Measurements from ENCODE around the gene EVA1A.
A peak's percentile ranks its signal among the peaks of the same experiment; 100 is the strongest.
"Not testable (repeated sequence)": the region's sequence is repeated elsewhere in the genome, so short reads cannot be mapped to it uniquely, and the experiment has no call there.

The EVA1A gene

DNA sequence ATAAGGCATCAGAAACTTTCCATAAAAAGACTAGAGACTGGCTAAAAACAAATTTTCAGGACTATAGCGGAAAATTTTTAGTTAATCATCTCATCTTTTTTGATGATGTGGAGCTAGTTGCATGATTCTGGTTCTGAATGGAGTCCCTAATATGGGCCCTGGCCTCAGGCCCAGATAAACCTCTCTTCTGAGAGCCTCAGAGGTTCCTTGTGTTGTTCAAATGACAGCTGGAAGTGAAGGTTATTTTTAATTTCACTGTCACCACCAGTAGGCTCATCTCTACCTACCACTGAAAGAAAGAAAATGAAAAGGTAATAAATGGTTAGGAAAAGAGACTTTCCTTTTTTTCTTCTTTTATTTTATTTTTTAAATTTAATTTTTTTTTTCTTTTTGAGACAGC is 75.9 kb downstream of the EVA1A start:
- no peak for DNase-seq (ENCODE audit: low read depth, low spot score)

DNA sequence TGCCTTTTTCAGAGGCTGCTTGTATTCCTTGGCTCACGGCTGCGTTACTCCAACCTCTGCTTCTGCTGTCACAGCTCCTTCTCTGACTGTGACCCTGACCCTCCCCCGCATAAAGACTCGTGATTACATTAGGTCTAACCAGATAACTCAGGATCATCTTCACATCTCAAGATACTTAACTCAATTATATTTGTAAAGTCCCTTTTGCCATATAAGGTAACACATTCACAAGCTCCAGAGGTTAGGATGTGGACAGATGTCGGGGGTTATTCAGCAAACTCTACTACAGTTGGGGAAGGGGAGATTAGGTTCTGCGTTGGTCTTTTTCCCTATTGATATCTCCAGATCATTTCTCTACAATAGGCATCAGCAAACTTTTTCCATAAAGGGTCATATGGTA is 76.9 kb downstream of the EVA1A start:
- no peak for DNase-seq (ENCODE audit: low read depth, low spot score)

DNA sequence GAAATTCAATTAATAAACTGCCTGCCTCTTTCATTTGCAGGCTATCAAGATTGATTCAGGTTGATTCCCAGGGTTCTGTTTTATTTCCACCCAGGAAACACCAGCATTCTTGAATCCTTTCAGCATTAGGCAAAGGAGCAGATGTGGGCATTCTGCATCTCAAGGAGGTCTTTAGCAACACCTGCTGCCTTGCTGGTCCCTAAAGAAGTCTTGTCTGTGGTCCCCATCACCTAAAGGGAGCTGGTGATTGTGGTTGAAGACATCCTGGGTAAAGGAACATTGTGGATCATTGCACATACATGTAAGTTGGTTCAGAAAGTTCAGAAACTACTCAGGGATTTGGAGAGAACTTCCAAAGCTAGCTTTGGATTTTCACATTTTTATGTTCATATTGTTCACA is 78.3 kb downstream of the EVA1A start:
- no peak for DNase-seq (ENCODE audit: low read depth, low spot score)

DNA sequence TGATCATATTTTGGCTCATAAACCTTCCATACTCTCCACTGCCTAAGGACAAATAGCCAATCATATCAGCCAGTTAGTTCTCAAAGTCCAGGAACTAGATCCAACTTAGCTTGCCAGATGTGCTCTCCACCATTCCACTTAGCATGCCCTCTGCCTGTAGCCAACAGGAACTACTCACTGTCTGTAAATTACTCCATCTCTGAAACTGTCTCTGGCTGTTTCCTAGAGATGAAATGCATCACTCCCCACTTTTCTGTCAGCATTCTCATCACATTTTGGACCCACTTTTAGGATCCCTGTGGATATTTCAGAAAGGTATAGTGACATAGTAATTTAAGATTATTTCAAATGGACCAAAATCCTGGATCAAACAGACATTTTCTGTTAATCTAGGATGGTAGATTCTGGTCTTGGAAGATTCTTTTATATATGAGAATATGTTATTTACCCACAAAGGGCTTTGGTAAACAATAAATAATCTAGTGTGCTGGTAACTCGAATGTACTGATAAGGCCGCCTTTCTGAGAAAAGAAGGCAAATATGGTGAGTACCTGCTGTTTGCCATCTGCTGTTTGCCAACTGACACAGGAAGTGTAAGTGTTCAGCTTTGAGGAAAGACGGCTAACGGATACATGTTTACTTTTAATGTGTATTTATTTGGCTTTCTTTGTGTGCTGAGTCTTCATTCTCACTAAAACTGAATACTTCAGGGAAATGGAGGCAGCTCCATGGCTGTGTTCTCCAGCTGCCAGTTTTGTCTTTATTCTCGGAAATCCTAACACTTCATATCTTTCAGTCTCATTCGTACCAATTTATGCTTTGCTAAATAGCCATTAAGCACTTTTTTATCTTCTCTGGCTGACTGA is 79.5 kb downstream of the EVA1A start:
- no peak for DNase-seq (ENCODE audit: low read depth, low spot score)

DNA sequence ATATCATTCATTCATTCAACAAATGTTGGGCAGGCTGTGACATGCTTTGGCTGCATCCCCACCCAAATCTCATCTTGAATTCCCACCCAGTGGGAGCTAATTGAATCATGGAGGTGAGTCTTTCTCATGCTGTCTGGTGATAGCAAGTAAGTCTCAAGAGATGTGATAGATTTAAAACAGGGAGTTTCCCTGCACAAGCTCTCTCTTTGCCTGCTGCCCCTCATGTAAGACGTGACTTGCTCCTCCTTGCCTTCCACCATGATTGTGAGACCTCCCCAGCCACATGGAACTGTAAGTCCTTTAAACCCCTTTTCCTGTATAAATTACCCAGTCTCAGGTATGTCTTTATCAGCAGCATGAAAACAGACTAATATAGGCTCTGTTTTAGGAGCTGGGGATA is 83.0 kb downstream of the EVA1A start:
- DNase-seq (ENCODE audit: low read depth, low spot score): not testable (repeated sequence)

DNA sequence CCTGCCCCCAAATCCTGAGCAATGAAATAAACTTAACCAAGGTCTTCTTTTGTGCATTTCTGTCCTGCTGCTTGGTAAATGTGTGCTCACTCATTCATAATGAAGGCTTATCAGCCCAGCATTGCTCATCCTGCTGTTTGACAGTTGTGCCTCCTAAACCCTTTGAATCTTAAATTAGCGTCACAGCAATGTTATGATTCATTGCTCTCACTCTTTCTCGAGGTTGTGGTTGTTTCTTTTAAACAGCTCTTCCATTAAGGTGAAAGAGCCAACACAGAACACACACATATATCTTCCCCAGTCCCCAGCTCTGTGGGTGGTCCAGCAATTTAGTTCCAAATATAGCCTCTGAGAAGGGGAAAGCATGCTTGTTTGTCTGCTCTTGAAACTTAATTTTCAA is 84.0 kb downstream of the EVA1A start:
- DNase-seq (ENCODE audit: low read depth, low spot score): no peak

DNA sequence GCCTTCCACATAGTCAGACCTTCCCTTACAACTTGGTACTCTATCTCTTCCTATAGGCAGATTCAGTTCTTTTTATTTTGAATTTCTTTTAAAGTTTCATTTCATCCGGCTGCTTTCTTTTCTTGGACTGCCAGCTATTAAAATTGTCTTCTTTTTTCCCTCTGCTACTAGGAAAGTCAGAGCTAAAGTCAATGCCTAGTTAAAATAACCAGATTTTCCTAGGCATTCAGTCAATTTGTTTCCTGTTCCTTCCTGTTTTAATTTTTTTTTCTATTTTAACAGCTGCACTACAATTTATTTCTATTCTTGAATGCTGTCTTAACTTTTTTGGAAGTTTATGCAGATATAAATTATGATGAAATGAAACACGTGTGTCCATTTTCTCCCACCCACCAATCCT is 84.8 kb downstream of the EVA1A start:
- no peak for DNase-seq (ENCODE audit: low read depth, low spot score)

DNA sequence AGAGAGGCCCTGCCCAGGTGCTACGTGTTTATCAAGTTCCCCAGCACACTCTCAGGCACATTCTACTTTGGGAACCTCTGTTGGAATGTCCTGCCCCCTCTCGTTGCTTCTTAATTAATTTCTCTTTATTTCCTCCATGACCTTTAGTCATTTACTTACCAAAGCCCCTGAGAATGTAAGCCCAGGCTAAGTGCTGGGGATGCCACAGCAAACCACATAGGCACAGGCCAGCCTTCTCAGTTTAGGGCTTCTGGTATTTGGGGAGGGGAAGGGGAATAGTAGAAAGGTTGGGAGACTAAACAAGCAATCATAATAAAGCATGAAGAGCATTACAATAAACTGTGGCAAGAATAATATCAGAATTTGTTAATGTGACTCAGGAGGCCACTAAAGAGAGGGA is 85.7 kb downstream of the EVA1A start:
- DNase-seq (ENCODE audit: low read depth, low spot score): no peak

DNA sequence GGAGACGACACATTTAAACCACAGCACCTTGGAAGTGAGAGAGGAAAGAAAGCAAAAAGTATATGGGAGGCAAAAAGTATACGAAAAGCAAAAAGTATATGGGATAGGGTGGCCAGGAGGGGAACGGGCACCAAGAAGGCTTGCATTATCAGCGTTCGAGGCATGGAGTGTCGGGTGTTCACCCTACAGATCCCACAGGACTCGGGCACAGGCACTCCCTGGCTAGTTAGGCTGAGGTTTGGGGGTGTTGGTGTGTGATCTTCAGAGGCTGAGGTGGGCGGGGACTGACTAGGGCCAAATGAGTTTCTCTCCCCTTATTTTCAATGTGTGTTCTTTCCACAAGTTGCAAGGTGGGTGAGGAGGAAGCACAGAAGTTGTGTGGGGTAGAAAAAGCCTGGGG is 86.6 kb downstream of the EVA1A start:
- no peak for DNase-seq (ENCODE audit: low read depth, low spot score)

DNA sequence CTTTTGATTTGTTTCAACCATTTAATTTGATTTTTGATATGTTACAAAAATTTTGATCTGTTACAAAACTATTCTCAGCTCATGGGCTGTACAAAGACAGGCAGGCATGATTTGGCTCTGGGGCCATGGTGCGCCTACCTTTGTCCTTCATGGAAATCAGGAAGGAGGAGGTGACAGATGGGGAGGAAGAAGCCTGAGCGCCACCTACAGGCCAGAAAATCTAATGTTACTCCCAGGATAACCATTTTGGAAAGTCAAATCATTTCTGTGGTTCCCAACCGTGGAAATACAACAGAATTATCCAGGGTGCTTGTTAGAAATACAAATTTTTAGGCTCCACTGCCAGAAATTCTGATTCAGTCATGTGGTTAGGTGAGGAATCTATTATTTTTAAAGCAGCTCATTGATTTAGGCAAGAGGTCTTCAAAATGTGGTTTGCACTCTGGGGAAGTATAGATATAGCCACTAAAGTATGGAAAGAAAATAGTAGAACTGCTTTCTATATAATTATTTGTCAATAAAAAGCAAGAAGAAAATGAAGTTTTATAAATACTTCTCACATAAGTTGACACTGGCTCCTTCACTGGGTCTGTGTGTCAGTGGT is 93.9 kb downstream of the EVA1A start:
- DNase-seq (ENCODE audit: low read depth, low spot score): peak; percentile 85

DNA sequence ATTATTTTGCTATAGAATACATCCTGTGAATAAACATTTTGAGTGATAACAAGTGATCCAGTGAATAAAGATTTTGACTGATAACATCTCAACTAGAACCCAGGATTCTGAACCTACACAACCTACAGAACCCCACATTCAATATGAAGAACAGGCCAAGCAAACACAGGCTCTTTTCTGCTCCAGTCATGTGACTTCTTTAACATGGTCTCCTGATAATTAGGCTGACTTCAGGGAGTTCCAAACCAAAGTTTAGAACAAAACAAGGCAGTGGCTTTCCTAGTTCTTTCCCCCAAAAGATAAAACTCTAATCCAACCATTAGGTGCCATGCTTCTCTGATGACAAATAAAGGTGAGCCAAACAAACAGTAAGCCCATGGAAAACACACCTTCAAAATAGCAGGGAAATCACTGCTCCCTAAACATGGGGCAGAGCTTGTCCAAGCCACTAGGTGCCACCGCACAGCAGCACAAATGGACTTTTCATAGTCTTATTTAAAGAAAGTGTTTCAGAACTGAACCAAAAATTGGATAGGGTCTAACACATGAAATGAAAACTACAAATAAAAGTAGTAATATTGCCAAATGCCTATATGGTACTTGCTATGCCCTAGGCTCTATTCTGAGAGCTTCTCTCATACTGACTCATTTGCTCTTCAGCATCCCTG is 95.3 kb downstream of the EVA1A start:
- DNase-seq (ENCODE audit: low read depth, low spot score): no peak

DNA sequence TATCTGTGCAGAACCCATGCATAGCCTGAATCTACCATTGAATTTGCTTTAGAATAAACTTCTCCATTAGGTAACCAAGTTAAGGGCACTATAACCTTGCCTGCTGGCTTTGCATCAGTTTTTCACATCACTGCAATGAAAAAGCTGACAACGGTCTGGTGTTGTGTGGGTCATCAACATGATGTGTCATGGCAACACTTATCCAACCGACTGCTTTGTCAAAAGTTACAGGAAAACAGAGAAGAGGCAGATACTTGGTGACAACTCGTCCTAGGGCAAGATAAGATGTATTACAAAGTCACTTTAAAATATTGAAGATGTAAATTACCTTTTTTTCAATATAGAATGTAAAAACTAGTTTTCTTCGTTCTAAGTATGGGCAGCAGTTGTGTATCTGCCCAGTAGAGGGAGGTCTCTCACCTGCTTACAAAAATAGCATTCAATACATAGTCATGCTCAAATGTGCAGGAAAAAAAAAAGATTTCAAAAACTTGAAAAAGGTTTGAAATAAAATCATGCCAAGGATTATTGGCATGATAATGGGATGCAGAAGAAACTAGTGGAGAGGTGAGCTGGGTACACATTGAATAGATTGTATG is 96.3 kb downstream of the EVA1A start:
- DNase-seq (ENCODE audit: low read depth, low spot score): no peak

DNA sequence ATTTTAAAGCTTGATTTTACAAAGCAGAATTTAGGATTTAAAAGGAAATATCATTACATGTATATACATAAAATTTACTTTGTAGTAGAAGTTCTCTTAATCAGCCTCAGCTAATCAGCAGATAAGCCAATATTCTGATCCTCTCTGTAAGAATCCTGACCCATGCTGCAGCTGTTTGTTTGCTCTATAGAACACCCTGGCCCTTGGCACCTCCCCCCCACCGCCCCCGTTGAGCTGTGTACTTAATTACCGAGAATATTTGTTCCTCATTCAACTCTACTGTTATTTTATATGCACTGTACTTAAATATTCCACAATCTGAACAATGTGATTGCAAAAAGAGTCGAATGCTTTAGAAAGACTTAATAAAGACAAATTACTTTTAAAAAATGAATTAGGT is 98.0 kb downstream of the EVA1A start:
- DNase-seq (ENCODE audit: low read depth, low spot score): no peak

DNA sequence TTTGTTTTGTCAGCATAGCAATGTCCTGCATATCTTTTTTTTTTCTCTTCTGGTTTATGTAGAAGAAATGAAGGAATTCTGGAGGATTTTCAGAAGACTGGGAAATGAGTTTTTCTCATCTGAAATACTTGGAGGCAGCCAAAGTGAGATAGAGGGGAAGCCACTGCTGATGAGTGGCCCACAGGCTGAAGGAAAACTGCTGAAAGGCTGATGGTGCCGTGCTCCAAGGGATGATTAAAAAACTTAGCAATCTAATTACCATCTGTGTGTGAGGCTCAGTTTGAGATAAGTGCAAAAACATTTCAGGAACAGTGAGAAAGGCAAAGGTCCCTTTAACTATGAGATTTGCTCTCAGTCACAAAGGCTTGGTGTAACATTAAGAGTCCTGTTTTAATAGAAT is 98.5 kb downstream of the EVA1A start:
- DNase-seq (ENCODE audit: low read depth, low spot score): no peak

DNA sequence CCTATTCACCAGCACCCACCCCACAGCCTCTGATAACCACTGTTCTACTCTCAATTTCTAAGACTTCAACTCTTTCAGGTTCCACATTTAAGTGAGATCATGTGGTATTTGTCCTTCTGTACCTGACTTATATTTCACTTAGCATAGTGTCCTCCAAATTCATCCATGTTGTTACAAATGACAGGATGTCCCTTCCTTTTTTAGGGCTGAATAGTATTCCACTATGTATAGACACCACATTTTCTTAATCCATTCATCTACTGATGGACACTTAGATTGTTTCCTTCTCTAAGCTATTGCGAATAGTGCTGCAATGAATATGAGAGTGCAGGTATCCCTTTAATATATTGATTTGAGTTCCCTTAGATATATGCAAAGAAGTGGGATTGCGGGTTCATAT is 100.1 kb downstream of the EVA1A start:
- no peak for DNase-seq (ENCODE audit: low read depth, low spot score)

DNA sequence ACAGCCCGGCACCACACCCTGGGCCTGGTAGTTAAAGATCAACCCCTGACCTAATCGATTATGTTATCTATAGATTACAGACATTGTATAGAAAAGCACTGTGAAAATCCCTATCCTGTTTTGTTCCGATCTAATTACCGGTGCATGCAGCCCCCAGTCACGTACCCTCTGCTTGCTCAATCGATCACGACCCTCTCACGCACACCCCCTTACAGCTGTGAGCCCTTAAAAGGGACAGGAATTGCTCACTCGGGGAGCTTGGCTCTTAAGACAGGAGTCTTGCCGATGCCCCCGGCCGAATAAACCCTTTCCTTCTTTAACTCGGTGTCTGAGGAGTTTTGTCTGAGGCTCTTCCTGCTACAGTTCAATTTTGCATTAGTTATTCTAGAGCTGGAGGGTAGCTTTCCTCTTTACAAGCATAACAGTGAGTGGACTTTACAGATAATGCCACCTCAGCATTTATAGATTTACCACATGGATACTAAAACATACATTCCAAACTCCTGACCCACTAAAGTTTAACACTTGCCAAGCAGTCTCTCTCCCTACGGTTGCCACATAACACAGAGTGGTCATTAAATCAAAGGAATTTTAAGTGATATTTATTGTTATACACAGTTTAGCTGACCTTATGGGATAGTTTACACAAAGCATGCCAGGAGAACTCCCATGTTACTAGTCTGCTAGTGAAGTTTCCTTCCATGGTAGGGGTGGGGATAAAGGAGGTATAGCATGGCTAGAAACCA is 101.0 kb downstream of the EVA1A start:
- no peak for DNase-seq (ENCODE audit: low read depth, low spot score)

DNA sequence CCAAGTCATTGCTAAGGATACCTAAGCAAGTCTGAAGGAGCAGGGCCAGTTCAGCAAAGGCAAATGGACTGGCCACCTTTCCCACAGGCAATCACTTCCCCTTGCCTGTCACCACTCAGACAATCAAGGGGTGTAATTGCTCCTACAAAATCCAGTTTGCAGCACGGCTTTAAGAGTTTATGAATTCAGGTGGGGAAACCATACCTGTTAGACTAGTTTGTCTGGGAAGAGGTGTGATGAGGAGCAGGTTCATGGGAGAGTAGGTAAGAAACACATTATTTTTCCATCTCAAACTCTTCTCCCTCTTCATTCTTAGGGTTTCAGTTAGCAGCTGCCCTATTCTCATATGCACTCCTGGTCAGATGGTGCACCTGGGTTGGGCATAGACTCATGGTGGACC is 102.5 kb downstream of the EVA1A start:
- DNase-seq (ENCODE audit: low read depth, low spot score): peak; percentile 17

DNA sequence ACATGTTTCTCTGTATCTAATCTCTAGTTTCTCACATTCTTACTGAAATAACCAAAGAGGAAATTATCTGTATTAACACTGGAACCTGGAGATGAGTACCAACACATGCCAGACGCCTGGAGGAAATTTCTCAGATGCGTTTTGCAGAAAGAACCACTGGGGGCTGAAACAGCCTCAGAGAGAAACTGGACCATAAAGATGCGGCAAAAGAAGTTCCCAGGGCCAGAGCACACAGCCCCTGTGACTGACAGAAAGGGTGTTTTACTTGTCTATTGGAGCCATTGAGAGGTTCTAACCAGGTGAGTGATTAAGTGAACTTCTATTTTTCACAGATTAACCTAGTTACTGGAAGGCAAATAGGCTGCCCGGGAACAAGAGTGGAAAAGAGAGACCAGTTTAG is 103.9 kb downstream of the EVA1A start:
- DNase-seq (ENCODE audit: low read depth, low spot score): no peak

DNA sequence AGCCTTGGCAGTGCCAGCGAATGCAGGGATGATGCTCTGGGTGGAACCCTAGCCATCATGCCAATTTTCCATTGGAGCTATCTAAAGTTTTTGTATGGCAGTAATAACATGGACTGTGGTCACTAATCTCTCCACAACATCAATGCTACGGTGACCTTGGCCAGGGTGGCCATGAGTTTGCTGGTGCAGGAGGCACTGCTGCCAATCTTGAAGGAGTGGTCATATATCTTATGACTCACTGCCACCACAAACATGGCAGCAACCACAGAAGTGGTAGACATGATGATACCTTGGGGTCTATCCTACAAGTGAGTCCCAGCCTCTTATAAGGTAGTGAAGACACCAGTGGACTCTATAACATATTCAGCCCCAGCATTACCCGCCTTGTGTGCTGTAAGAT is 104.6 kb downstream of the EVA1A start:
- DNase-seq (ENCODE audit: low read depth, low spot score): no peak

DNA sequence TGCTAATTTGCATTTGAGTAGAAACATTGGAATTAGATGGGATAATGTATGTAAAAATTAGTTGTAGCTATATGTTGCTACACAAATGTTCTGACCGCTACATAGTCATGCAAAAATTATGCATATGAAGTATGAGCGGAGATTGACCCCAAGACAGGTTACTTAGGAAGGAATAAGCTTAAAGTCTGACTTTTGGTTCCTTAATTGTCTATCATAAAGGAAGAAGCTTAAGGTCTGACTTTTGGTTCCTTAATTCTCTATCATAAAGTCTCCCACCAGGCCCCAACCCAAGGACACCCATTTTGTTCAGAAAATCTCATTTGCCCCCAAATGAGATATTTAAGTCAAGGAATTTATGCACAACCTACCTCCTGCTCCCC is 106.5 kb downstream of the EVA1A start:
- no peak for DNase-seq (ENCODE audit: low read depth, low spot score)

DNA sequence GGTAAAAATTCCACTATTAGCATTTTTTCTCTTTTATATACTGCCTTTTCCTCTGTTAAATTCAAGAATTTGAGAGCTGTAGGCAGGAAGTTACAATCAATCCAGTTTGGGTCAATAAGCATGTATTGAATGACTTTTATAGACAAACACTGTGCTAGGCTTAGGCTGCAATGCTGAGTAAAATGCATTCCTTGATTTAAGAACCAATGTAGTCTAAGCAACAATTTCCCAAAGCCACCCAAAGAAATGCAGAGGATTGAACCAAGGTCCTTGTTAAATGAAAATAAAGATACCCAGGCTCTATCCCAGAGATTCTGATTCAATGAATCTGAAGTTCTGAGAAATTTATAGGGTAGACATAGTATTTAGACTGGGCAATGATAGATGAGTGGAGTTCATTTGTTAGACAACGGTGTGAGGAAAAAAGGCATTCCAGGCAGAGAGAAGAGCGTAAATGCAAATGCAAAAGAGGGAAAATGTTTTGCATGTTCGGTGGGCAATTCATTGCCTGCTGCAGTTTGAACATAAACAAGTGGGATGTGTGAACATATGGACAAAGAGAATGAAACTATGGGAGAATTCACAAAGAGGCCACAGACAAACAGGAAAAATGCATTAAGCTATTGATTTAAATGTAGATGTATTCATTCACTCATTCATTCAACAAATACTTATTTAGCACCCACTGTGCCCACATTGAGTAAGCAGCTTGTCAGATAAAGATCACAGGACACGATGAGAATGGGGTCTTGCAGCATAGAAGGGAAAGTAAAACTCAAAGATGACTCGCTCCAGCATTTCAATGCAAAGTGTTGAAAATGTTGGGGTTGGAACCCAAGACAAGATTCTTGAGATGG is 107.1 kb downstream of the EVA1A start:
- no peak for DNase-seq (ENCODE audit: low read depth, low spot score)
